ENCODE results near the gene UBE2V1.
"Not testable (repeated sequence)": the region's sequence is repeated elsewhere in the genome, so short reads cannot be mapped to it uniquely, and the experiment has no call there.

UBE2V1 gene

GRCh38 chr20:50137702-50138101 lies 24.8 kb upstream of the UBE2V1 start:
- not testable (repeated sequence) for DNase-seq

- no peak for DNase-seq
These were observed 24.1 kb upstream of the UBE2V1 start for GRCh38 chr20:50136822-50137599.

- DNase-seq: not testable (repeated sequence)
These were observed 22.2 kb upstream of the UBE2V1 start for GRCh38 chr20:50135157-50135556.

DNA sequence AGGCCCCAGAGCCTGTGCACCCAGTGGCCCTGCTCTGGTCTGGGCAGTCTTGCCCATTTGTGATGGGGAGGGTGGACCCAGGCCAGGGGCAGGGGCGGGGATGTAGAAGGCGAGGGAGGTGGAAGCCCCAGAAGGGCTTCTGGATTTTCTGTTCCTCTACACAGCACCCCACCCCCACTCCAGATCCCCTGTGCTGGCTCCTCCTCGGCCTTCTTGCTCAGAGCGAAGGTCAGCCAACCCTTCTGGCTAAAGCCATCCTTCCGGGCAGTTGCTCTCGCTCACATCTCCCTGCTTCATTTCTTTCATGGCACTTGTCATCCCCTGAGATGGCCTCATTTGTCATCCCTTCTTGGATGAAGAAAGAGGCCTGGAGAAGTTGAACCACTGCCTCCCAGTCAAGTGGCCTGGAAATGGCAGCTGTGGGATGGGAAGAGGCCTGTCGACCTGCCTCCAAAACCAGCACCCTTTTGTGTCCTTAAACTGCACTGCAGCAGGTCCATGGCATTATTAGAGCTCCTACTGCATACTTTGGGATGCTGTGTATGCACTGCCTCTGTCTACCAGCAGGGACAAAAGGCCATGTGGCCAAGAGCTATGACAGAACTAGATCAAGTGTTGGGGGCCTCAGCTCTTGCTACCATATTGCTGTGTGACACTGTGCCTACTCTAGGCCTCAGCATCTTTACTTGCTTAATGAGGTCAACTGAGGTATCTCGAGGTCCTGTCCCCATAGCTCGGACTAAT lies 20.7 kb upstream of the UBE2V1 start:
- no peak for DNase-seq

DNA sequence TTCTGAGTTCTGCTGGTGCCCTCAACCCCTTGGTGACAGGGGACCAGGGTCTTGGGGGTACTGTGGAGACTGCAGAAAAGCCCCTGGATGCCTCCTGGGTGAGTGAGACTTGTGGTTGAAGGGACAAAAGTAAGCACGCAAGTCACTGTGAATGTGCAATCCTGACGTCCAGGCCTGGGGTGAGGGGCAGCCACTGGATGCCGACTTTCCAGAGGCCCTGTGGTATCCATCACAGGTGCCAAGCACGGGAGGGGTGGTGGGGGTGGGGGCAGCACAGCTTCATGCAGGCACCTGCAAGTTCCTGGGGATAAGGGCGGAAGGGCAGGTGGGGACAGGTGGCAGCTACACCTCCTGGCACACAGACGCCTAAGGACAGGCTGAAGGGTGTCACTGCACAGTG lies 20.1 kb upstream of the UBE2V1 start:
- DNase-seq: no peak

- DNase-seq: no peak
These were observed 18.0 kb upstream of the UBE2V1 start for GRCh38 chr20:50130995-50131394.

DNA sequence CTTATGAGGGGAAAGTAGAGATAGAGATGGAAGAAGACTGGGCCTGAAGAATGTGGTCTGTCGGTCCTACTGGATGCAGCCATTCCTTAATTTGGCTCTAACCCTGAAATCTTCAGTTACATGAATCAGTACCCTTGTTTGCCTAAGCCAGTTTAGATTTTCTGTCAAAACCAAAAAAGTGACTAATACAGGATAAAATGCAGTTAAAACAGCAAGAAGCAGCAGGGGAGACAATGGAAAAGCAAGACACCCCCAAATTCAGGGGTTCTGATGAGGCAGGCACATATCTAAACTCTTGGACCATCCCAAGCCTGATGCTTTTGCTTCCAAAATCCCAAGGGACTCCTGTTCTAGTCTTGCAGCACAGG lies 17.4 kb upstream of the UBE2V1 start:
- no peak for DNase-seq

GRCh38 chr20:50129662-50130355 lies 16.9 kb upstream of the UBE2V1 start:
- DNase-seq: peak; percentile 43

- DNase-seq: no peak
These were observed 15.6 kb upstream of the UBE2V1 start for GRCh38 chr20:50128520-50128905.

DNA sequence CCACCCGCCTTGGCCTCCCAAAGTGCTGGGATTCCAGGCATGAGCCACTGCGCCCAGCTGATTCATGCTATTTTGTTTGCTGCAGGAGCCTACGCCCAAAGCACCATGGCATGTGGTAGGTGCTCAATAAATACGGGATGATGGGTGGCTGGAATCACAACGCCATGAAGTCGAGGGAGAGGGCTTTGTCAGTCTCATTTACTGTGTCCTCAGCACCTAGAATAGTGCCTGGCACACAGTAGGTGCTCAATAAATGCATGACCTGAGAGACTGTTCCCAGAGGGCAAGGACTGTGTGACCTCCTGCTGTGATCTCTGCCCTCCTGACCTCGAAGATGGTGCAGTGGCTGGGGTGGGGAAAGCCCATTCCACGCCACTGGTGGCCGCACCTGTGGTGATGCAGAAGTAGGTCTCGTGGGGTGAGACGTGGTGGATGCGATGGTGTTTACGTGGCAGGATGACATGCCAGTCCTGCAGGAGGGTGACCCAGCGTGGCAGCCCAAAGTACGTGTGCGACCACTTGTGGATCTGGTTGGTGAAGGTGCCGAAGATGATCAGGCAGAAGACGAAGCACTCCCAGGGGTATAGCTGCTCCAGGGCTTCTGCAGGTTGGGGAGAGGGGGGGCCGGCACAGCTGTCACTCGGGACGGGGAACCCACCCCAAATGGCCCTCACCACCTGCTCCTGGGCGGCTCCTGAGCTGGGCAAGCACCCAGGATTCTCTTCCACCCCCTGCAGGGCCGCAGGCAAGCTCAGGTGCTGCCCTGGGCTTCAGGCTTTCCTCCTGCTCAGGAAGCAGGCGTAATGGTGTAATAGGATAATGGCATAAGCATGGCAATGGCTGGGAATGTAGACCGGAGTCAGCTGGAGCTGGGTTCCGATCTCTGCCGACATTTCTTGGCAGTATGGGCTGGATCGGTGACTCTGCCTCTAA lies 14.9 kb upstream of the UBE2V1 start:
- no peak for DNase-seq

GRCh38 chr20:50126662-50127061 lies 13.7 kb upstream of the UBE2V1 start:
- peak; percentile 23 for DNase-seq

GRCh38 chr20:50125279-50125678 lies 12.3 kb upstream of the UBE2V1 start:
- DNase-seq: no peak

DNA sequence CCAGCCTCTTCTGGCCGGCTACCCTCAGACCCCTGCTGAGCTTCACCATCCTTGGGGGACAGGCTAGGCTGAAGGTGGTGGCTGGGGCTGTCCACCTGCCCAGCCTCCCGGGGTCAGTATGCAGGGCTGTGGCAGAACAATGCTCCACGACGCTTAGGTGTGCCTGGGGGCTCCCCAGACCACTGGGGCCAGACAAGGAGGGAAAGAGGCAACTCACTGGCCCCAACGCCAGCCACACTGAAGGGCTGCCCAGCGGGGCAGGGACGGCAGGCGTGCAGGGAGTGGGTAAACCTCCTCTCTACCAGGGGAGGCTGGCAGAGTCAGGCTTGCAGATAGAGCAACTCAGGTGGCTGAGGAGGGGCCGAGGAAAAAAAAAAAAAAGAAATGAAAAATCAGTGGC lies 11.5 kb upstream of the UBE2V1 start:
- DNase-seq: no peak

GRCh38 chr20:50123418-50123817 lies 10.5 kb upstream of the UBE2V1 start:
- no peak for DNase-seq

DNA sequence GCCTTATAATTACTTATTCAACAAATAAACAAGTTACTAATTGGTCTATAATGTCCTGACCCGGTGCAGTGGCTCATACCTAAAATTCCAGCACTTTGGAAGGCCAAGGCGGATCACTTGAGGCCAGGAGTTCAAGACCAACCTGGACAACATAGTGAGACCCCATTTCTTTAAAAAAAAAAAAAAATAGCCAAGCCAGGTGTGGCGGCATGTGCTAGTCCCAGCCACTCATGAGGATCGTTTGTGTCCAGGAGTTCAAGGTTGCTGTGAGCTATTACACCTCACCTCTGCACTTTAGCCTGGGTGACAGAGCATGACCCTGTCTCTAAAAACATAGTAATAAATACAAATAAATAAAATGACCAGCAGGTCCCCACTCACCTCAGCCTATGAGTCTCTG lies 9.8 kb upstream of the UBE2V1 start:
- no peak for DNase-seq

DNA sequence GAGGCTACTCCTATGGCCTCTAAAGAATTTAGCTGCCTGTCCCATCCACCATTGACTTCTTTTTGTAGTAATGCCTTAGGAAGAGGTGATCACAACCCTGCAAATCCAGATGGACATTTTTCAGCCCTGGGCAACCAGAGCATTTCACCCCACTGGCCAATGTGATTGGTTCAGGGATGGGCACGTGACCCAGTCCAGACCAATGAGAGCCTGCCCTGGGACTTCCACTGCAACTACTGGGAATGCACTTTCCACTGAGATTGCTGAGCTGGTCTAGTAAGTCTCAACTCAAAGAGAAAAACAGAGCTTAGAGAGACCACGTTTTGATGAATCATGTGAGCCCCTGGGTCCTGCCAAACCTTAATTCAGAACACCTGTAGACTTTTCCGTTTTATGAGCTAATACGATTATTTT lies 8.9 kb upstream of the UBE2V1 start:
- DNase-seq: peak; percentile 81

- DNase-seq: peak; percentile 93
These were observed 8.2 kb upstream of the UBE2V1 start for GRCh38 chr20:50120935-50121693.

GRCh38 chr20:50118203-50118602 lies 5.3 kb upstream of the UBE2V1 start:
- no peak for DNase-seq

DNA sequence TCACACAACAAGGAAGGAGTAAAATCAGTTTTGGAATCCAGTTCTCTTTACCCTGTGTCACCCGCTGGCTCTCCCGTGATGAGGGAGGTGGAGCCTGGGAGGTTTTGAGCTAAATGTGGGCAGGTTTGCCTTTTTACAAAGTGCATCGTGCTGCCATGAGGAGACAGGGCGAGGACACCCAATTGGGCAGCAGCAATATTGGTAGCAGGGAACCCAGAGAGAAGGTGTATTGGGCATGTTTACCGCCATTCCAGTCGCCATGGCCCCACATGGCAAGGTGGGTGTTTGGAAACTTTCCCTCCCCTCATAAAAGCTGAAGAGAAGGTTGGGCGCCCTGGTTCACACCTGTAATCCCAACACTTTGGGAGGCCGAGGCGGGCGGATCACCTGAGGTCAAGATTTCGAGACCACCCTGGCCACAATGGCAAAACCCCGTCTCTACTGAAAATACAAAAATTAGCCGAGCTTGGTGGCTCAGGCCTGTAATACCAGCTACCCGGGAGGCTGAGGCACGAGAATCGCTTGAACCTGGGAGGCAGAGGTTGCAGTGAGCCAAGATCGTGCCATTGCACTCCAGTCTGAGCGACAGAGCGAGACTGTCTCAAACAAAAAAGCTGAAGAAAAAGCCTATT lies 3.5 kb upstream of the UBE2V1 start:
- peak; percentile 45 for DNase-seq

GRCh38 chr20:50115591-50116367 lies 2.8 kb upstream of the UBE2V1 start:
- peak; percentile 98 for DNase-seq
